K562 (cell line): ENCODE results near the gene SLC39A3. TPM values are rescaled to one million over a fixed set of nuclear protein-coding genes. Genes with fewer than 3 reads are reported as not detected.

Source experiments
- CREB1 ChIP-seq, 2 experiments: sonication (generic) in 1 of 2; formaldehyde crosslinking in 1 of 2; IDR thresholded peaks; 2 replicates each; pipeline versions ENCODE4 v1.6.1 to v1.8.0; 2012 to 2022; ENCODE audit warnings: inconsistent platforms in 1 of 2, mild to moderate bottlenecking in 1 of 2, missing genetic modification reagents in 1 of 2, moderate library complexity in 1 of 2
- L3MBTL2 ChIP-seq: fragments of 450-650 bp; IDR thresholded peaks from 2 replicates; pipeline ENCODE4 v1.6.1; 2016; ENCODE audit warnings: mild to moderate bottlenecking, moderate library complexity
- MGA ChIP-seq: fragments of 450-650 bp; IDR thresholded peaks from 2 replicates; pipeline ENCODE4 v1.6.1; 2016; ENCODE audit warnings: mild to moderate bottlenecking, moderate library complexity
- NELFE ChIP-seq: IDR thresholded peaks from 2 replicates; pipeline ENCODE4 v1.6.1; 2011; ENCODE audit warnings: mild to moderate bottlenecking; ENCODE audit not compliant: insufficient read depth, insufficient read length
- SMARCE1 ChIP-seq: fragments of 450-650 bp; IDR thresholded peaks from 2 replicates; pipeline ENCODE4 v1.7.1; 2016; ENCODE audit warnings: mild to moderate bottlenecking
- ZNF212 ChIP-seq: fragments of 450-650 bp; formaldehyde crosslinking; IDR thresholded peaks from 2 replicates; pipeline ENCODE4 v1.4.0; 2020; ENCODE audit warnings: mild to moderate bottlenecking
- polyA plus RNA-seq, 8 experiments: library from polyadenylated mRNA; depleted of rRNA in 4 of 8; stranded (reverse) in 5 of 8; unstranded in 3 of 8; fragments of >200 nt; fragmentation: Nextera tagmentation in 2 of 8; fragmentation: Illumina TruSeq in 1 of 8; extraction: Ambion mirVana in 2 of 8; extraction: Trizol in 1 of 8; gene quantifications; 2 replicates each; pipeline versions ENCODE4 v1.2.1 to v1.2.3, GENCODE V29; 2011 to 2014; ENCODE audit warnings: inconsistent platforms in 1 of 8, missing spikeins in 1 of 8
- total RNA-seq, 7 experiments: library from RNA; depleted of rRNA in 6 of 7; stranded (reverse); fragments of >200 nt in 6 of 7; fragmentation: Illumina TruSeq in 2 of 7; extraction: Trizol in 2 of 7; gene quantifications; 2 replicates each; pipeline versions ENCODE4 v1.2.1 to v1.2.3, GENCODE V29; 2011 to 2021; ENCODE audit warnings: low replicate concordance in 1 of 7

Gene SLC39A3
- total and polyA plus RNA-seq, 9 of the 15 experiments (the other 6 are each of a cell fraction or from before 2014, with no cell fraction given) = 2.3 to 215 (median 127) TPM

GRCh38 chr19:2711172-2711874 is 28.5 kb downstream of the SLC39A3 start (continued):
- TF ChIP-seq CREB1 (IDR thresholded peaks at IDR 0.05) (peak; percentile 89), CREB1 (CRISPR knock-in tag; IDR thresholded peaks at IDR 0.05) (peak; percentile 90), MGA (peak; percentile 14; the same call in 1 of the 2 replicates), NELFE (no peak), ZNF212 (CRISPR knock-in tag) (no peak), L3MBTL2 (peak; percentile 55), SMARCE1 (peak; percentile 56; the same call in 1 of the 2 replicates)
- TF ChIP-seq, all 486 proteins: peak for 25
